ENCODE measurements around the gene MAD1L1. TPM values are rescaled to one million over a fixed set of nuclear protein-coding genes. Genes with fewer than 3 reads are reported as not detected.
"Not testable (repeated sequence)": the region's sequence is repeated elsewhere in the genome, so short reads cannot be mapped to it uniquely, and the experiment has no call there.

MAD1L1 gene
- total and polyA plus RNA-seq, 2 donors (not counting 1 experiment from before 2014, with no cell fraction given) = 9.8 to 29.4 TPM

- Histone ChIP-seq H3K36me3 (ENCODE audit: control insufficient read depth, insufficient read depth, low read length) (no peaks in the 10 kb centered on the region), H3K4me2 (ENCODE audit: extremely low read depth, insufficient read depth, low read length) (no peak overlapping the region), H3K4me3 (replicated peaks in 1 of 4; ENCODE audit: control extremely low read depth in 1 of 4, insufficient read depth in 1 of 4, low read depth in 3 of 4, low read length in 4 of 4) (no peak overlapping the region), H2AFZ (ENCODE audit: low read length) (no peak overlapping the region), H3K4me1 (ENCODE audit: control insufficient read depth, extremely low read depth, insufficient read depth, low read length) (no peaks in the 10 kb centered on the region), H3K9ac (ENCODE audit: insufficient read depth, low read length) (no peak overlapping the region), H3K9me3 (ENCODE audit: control insufficient read depth, insufficient read depth, low read depth, low read length) (no peaks in the 10 kb centered on the region), H3K27me3 (ENCODE audit: control insufficient read depth, insufficient read depth, low read length) (no peaks in the 10 kb centered on the region), H3K27ac (ENCODE audit: insufficient read depth, low read length) (no peak overlapping the region), H4K20me1 (ENCODE audit: control insufficient read depth, extremely low read depth, insufficient read depth, low read length) (no peaks in the 10 kb centered on the region), H3K79me2 (ENCODE audit: control insufficient read depth, insufficient read depth, low read length) (no peaks in the 10 kb centered on the region)
- TF ChIP-seq CTCF (conservative IDR thresholded peaks at IDR 0.05 in 1 of 2, IDR thresholded peaks at IDR 0.05 in 1 of 2; ENCODE audit: low read depth in 1 of 2, low read length in 2 of 2) (no peak), EZH2 (IDR thresholded peaks at IDR 0.05; ENCODE audit: low read length, missing control alignments) (no peak)
- DNase-seq (ENCODE audit: low read depth in 2 of 2) = no peak
Measured at GRCh38 chr7:1825897-1826741, 406.6 kb downstream of the MAD1L1 start.

DNA sequence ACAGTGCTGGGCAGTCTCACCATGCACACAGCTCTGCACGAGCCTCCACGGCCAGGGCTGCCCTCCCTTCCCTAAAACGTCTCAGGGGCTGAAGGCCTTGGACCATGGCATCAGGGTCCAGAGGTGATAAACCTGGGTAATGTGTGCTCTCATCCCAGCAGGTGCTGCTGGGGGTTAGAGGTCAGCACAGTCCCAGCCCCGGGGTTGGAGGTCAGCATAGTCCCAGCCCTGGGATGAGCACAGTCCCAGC is 407.2 kb downstream of the MAD1L1 start:
- H3K27ac ChIP-seq (ENCODE audit: insufficient read depth, low read length); H3K9me3 ChIP-seq (ENCODE audit: control insufficient read depth, insufficient read depth, low read depth, low read length); H3K4me3 ChIP-seq (replicated peaks in 1 of 4; ENCODE audit: control extremely low read depth in 1 of 4, insufficient read depth in 1 of 4, low read depth in 3 of 4, low read length in 4 of 4); DNase-seq (ENCODE audit: low read depth in 2 of 2); H3K36me3 ChIP-seq (ENCODE audit: control insufficient read depth, insufficient read depth, low read length); H3K4me1 ChIP-seq (ENCODE audit: control insufficient read depth, extremely low read depth, insufficient read depth, low read length); H3K9ac ChIP-seq (ENCODE audit: insufficient read depth, low read length); H4K20me1 ChIP-seq (ENCODE audit: control insufficient read depth, extremely low read depth, insufficient read depth, low read length); H3K79me2 ChIP-seq (ENCODE audit: control insufficient read depth, insufficient read depth, low read length); H3K4me2 ChIP-seq (ENCODE audit: extremely low read depth, insufficient read depth, low read length); H2AFZ ChIP-seq (ENCODE audit: low read length); H3K27me3 ChIP-seq (ENCODE audit: control insufficient read depth, insufficient read depth, low read length): not testable (repeated sequence)

- not testable (repeated sequence) for H3K27me3 ChIP-seq (ENCODE audit: control insufficient read depth, insufficient read depth, low read length); H3K9me3 ChIP-seq (ENCODE audit: control insufficient read depth, insufficient read depth, low read depth, low read length); H3K4me2 ChIP-seq (ENCODE audit: extremely low read depth, insufficient read depth, low read length); H3K79me2 ChIP-seq (ENCODE audit: control insufficient read depth, insufficient read depth, low read length); H3K27ac ChIP-seq (ENCODE audit: insufficient read depth, low read length); H3K36me3 ChIP-seq (ENCODE audit: control insufficient read depth, insufficient read depth, low read length); H4K20me1 ChIP-seq (ENCODE audit: control insufficient read depth, extremely low read depth, insufficient read depth, low read length); H3K9ac ChIP-seq (ENCODE audit: insufficient read depth, low read length); H3K4me3 ChIP-seq (replicated peaks in 1 of 4; ENCODE audit: control extremely low read depth in 1 of 4, insufficient read depth in 1 of 4, low read depth in 3 of 4, low read length in 4 of 4); H3K4me1 ChIP-seq (ENCODE audit: control insufficient read depth, extremely low read depth, insufficient read depth, low read length); H2AFZ ChIP-seq (ENCODE audit: low read length); DNase-seq (ENCODE audit: low read depth in 2 of 2)
Measured at GRCh38 chr7:1824882-1825646, 407.7 kb downstream of the MAD1L1 start.

DNA sequence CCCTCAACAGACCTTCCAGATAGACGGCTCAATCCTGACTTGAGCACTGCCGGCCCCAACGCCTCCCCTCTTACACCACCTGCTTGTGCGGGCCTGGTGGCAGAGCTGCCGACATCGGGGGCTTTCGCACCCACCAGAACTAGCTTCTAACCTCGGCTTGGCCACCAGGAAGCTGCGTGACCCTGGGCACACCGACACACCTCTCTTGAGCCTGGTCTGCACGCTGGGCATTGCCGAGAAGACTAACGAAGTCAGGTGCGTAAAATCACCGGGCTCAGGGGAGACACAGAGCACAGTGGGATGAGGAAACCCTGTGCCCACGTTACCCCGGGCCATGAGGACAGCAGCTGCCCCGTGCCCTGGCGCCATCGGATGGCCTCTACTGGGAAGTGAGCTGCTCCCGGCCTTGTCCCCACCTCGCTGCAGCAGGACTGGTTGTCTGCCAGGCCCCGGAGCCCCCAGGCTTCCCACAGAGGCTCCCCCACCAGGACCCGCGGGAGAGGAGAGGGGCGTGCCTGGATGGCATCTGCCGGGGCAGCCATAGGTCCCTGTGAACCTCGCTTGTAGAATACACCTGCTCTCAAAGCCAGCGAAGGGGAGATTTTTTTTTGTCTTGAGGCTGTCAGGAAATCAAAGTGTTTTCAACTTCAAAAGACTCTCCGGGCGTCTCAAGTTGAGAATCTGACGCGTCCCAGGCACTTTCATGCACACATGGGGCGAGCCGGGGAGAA is 408.4 kb downstream of the MAD1L1 start:
- not testable (repeated sequence) for H3K9ac ChIP-seq (ENCODE audit: insufficient read depth, low read length); H3K4me2 ChIP-seq (ENCODE audit: extremely low read depth, insufficient read depth, low read length); H3K27me3 ChIP-seq (ENCODE audit: control insufficient read depth, insufficient read depth, low read length); H3K79me2 ChIP-seq (ENCODE audit: control insufficient read depth, insufficient read depth, low read length); H3K27ac ChIP-seq (ENCODE audit: insufficient read depth, low read length); H3K36me3 ChIP-seq (ENCODE audit: control insufficient read depth, insufficient read depth, low read length); H4K20me1 ChIP-seq (ENCODE audit: control insufficient read depth, extremely low read depth, insufficient read depth, low read length); DNase-seq (ENCODE audit: low read depth in 2 of 2); H3K9me3 ChIP-seq (ENCODE audit: control insufficient read depth, insufficient read depth, low read depth, low read length); H3K4me1 ChIP-seq (ENCODE audit: control insufficient read depth, extremely low read depth, insufficient read depth, low read length); H2AFZ ChIP-seq (ENCODE audit: low read length); H3K4me3 ChIP-seq (replicated peaks in 1 of 4; ENCODE audit: control extremely low read depth in 1 of 4, insufficient read depth in 1 of 4, low read depth in 3 of 4, low read length in 4 of 4)

Data from fibroblast of lung (primary cell).